GM12892 (cell line): ENCODE measurements around the gene FGF6.

Experiments
- POLR2A ChIP-seq: IDR thresholded peaks from 2 replicates; pipeline ENCODE4 v1.6.1; 2011; ENCODE audit warnings: low read depth, low read length, control low read depth
- TAF1 ChIP-seq: IDR thresholded peaks from 2 replicates; pipeline ENCODE4 v1.6.1; 2011; ENCODE audit warnings: low read depth, mild to moderate bottlenecking, control low read depth, low read length, borderline replicate concordance

DNA sequence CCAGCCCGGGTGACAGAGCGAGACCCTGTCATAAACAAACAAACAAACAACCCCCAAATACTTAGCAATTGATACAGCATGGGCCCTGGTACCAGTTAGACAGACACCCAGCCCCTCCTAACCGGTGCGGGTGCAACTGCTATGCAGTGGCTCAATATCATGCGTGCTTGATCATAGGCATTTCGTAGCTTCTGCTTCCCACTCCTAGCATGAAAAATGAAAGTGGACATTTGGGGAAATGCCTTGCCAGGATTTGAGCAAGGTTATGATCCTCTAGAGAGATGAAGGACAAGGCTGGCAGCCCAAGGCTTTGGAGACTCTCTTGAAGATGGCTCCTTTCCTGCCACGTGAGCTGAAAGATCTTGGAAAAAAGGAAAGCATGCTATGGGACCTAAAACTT is 13.7 kb downstream of the FGF6 start:
- TF ChIP-seq POLR2A: no peak
- no peak for TF ChIP-seq TAF1
